Retinal pigment epithelial cell (primary cell): ENCODE data around the gene STIMATE.

ENCODE experiments used
- DNase-seq: peaks from one replicate; pipeline ENCODE4 v3.0.0-alpha.2; 2010; ENCODE audit warnings: low read depth
- H3K4me3 ChIP-seq: 2 replicates; pipeline ENCODE4 v1.5.1; 2011; ENCODE audit warnings: mild to moderate bottlenecking, low read length, control low read depth, moderate library complexity
- CTCF ChIP-seq: conservative IDR thresholded peaks from 2 replicates; pipeline ENCODE4 v1.5.1; 2011; ENCODE audit warnings: low read depth, low read length, control low read depth, inconsistent platforms

STIMATE gene

GRCh38 chr3:52805270-52806039, 91.9 kb downstream of the STIMATE start:
- TF ChIP-seq CTCF = no peak
- no peak overlapping the region for H3K4me3 ChIP-seq
- no peak for DNase-seq

- H3K4me3 ChIP-seq = no peak overlapping the region
- no peak for DNase-seq
- no peak for TF ChIP-seq CTCF
Measured at GRCh38 chr3:52801839-52802238, 95.5 kb downstream of the STIMATE start.

GRCh38 chr3:52800079-52800478, 97.3 kb downstream of the STIMATE start:
- no peak for DNase-seq
- TF ChIP-seq CTCF = no peak
- H3K4me3 ChIP-seq = no peak overlapping the region

GRCh38 chr3:52798978-52799476, 98.3 kb downstream of the STIMATE start:
- no peak for DNase-seq
- peak; percentile 63 for TF ChIP-seq CTCF
- no peak overlapping the region for H3K4me3 ChIP-seq

- H3K4me3 ChIP-seq = no peak overlapping the region
- no peak for TF ChIP-seq CTCF
- no peak for DNase-seq
Measured at GRCh38 chr3:52798376-52798977, 98.9 kb downstream of the STIMATE start.

GRCh38 chr3:52796411-52796810, 100.9 kb downstream of the STIMATE start:
- no peak for TF ChIP-seq CTCF
- no peak for DNase-seq
- H3K4me3 ChIP-seq = no peak overlapping the region
